Kidney epithelial cell (primary cell): Measurements from ENCODE around the gene IL22. TPM values are rescaled to one million over a fixed set of nuclear protein-coding genes. Genes with fewer than 3 reads are reported as not detected.

Source experiments
- DNase-seq: peaks from one replicate; pipeline ENCODE4 v3.0.0-alpha.2; 2010; ENCODE audit warnings: low read depth
- H3K27me3 ChIP-seq: 2 replicates; pipeline ENCODE4 v1.6.0; 2011; ENCODE audit warnings: low read length; ENCODE audit not compliant: control insufficient read depth, insufficient read depth
- H3K36me3 ChIP-seq: 2 replicates; pipeline ENCODE4 v1.5.1; 2011; ENCODE audit warnings: low read length; ENCODE audit not compliant: control insufficient read depth, insufficient read depth
- H3K4me3 ChIP-seq: 2 replicates; pipeline ENCODE4 v1.5.1; 2011; ENCODE audit warnings: low read depth, mild to moderate bottlenecking, control low read depth, low read length
- total RNA-seq: library from RNA; depleted of rRNA; stranded (reverse); fragments of >200 nt; gene quantifications from 2 replicates; pipeline ENCODE4 v1.2.3, GENCODE V29; 2015
- TF ChIP-seq, protein P1 (sequence below): IDR thresholded peaks from 2 replicates; pipeline ENCODE4 v1.5.1; 2011; ENCODE audit warnings: mild to moderate bottlenecking, moderate library complexity, low read length, control low read depth, inconsistent platforms; ENCODE audit not compliant: insufficient read depth, poor library complexity, severe bottlenecking

IL22 gene
- total RNA-seq, 1 donor from 2014 or later, result not detected

DNA sequence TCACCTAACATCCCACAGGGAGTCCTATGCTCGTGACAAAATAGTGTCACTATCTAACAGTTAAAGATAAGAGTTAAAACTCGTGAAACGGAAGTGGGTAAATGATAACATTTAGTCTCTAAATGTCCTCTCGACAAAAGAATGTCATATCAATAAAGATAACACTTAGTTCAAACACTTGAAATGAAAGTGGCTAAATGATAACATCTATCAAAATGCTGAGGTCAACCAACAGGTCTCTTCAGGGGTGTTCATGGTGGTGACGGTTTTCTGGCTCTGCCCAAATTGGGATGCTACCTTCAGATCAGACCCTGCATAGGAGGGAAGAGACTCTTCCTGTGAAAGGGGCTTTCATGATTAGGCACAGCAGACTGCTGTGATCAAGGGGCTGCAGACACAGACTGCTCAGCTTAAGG is 49.9 kb downstream of the IL22 start:
- Histone ChIP-seq H3K36me3 (no peaks in the 10 kb centered on the region), H3K4me3 (no peak overlapping the region), H3K27me3 (no peaks in the 10 kb centered on the region)
- DNase-seq, result no peak
- TF ChIP-seq, protein P1, sequence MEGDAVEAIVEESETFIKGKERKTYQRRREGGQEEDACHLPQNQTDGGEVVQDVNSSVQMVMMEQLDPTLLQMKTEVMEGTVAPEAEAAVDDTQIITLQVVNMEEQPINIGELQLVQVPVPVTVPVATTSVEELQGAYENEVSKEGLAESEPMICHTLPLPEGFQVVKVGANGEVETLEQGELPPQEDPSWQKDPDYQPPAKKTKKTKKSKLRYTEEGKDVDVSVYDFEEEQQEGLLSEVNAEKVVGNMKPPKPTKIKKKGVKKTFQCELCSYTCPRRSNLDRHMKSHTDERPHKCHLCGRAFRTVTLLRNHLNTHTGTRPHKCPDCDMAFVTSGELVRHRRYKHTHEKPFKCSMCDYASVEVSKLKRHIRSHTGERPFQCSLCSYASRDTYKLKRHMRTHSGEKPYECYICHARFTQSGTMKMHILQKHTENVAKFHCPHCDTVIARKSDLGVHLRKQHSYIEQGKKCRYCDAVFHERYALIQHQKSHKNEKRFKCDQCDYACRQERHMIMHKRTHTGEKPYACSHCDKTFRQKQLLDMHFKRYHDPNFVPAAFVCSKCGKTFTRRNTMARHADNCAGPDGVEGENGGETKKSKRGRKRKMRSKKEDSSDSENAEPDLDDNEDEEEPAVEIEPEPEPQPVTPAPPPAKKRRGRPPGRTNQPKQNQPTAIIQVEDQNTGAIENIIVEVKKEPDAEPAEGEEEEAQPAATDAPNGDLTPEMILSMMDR, result no peak

DNA sequence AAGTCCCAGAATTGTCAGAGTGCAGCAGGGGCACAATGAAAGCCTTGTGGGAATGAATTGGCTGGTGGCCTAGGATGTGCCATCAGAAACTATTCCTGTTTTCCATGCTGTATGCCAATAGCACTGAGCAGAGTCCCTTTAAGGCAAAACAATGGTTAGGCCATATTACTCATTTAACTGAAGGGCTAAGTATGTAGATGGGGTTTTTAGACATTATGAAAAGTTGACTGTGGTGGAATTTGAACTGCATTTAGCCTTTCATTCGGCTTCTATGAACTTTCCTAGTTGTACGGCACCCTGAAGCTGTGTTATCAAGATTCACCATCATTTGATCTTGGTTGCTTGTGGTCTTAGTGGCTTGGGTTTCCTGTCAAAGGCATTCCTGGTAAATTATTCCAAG is 52.5 kb downstream of the IL22 start:
- TF ChIP-seq, protein P1, result no peak
- DNase-seq, result no peak

DNA sequence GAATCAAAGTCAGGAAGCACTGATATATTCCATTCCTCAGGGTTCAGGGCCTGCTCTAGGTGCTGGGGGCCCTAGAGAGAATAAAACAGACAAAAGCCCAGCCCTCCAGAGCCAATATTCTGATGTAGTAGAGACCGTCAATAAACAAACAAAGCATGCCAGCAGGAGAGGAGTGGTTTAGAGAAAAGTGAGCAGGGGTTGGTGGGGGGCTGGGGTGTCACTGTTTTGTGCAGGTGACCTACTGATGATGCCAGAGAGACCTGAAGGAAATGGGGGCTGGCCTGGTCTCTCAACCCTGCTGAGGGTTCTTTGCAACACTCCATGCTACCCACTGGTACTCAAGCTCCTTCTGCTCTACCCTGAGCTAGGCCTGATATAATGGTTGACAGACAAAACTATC is 54.3 kb downstream of the IL22 start:
- Histone ChIP-seq H3K36me3 (no peaks in the 10 kb centered on the region), H3K27me3 (peaks cover 2% of the 10 kb centered on the region), H3K4me3 (no peak overlapping the region)
- DNase-seq, result no peak
- TF ChIP-seq, protein P1, result no peak

More for the DNA sequence above, 52.5 kb downstream of the IL22 start:
- peaks cover 2% of the 10 kb centered on the region for H3K27me3 ChIP-seq
- H3K4me3 ChIP-seq, result no peak overlapping the region
- H3K36me3 ChIP-seq, result no peaks in the 10 kb centered on the region

DNA sequence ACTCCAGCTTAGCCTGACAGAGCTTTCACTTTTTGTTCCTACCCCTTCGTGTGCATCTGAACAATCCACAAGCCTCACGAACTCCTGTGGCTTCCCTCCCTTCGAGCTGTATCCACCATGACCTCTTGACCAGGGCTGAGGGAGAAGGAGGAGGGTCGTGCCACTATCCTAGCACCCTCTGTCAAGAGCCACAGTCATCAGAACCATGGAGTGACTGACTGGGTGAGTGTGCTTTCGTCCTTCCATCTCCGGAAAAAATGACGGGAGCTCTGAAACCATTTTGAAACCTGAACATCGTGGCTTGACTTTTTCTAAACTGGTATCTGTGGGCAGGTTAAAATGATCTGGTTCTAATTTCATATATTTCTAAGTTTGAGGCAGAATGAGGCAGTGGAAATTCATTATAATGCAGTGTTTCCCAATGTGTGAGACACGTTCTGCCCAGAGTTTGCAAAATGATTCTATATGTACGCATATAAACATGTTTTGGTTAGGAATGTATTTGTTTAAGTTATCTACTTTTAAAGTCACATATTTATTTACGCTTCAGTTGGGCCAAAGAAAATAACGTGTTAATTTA is 54.8 kb downstream of the IL22 start:
- Histone ChIP-seq H3K4me3 (no peak overlapping the region), H3K36me3 (no peaks in the 10 kb centered on the region), H3K27me3 (peaks cover 2% of the 10 kb centered on the region)
- TF ChIP-seq, protein P1, result no peak
- no peak for DNase-seq

Other genes starting within 250 kb of the IL22 start
- gene IFNG, start 93.9 kb downstream of the IL22 start, total RNA-seq, result not detected in 2 replicates
- gene IL26, start 27.8 kb downstream of the IL22 start, total RNA-seq, result not detected in 2 replicates
- 7.4 and 15.3 TPM in 2 replicates for gene MDM1, start 78.8 kb upstream of the IL22 start, total RNA-seq